SKM-1 treated with dmso at 0.1 percent for 144 hours (cell line): ENCODE results near the gene PLXNA4.
A peak's percentile ranks its signal among the peaks of the same experiment; 100 is the strongest.

Source experiments
- DNase-seq: peaks from one replicate; lab custom pipeline; 2025; ENCODE audit not compliant: unreplicated experiment; lab: John Stamatoyannopoulos, UW

Gene PLXNA4

GRCh38 chr7:132590162-132590561, 13.9 kb upstream of the PLXNA4 start:
- no peak for DNase-seq

- no peak for DNase-seq
These were observed 12.3 kb upstream of the PLXNA4 start for GRCh38 chr7:132588596-132588995.

- DNase-seq = no peak
These were observed 8.7 kb upstream of the PLXNA4 start for GRCh38 chr7:132584796-132585494.

- DNase-seq = no peak
These were observed 5.2 kb upstream of the PLXNA4 start for GRCh38 chr7:132581431-132581830.

- DNase-seq = peak; percentile 27
These were observed 4.5 kb upstream of the PLXNA4 start for GRCh38 chr7:132580717-132581285.

GRCh38 chr7:132580277-132580676, 4.0 kb upstream of the PLXNA4 start:
- DNase-seq = no peak

- no peak for DNase-seq
These were observed 3.1 kb upstream of the PLXNA4 start for GRCh38 chr7:132579260-132579899.

GRCh38 chr7:132578826-132579225, 2.6 kb upstream of the PLXNA4 start:
- DNase-seq = no peak

GRCh38 chr7:132578050-132578370, 1.7 kb upstream of the PLXNA4 start:
- no peak for DNase-seq

- DNase-seq = no peak
These were observed 1.2 kb upstream of the PLXNA4 start for GRCh38 chr7:132577206-132578049.

- DNase-seq = no peak
These were observed 433 bp upstream of the PLXNA4 start for GRCh38 chr7:132576721-132577085.

GRCh38 chr7:132575419-132575981, 770 bp downstream of the PLXNA4 start:
- no peak for DNase-seq

GRCh38 chr7:132574223-132574622, 2.0 kb downstream of the PLXNA4 start:
- no peak for DNase-seq

- no peak for DNase-seq
These were observed 2.9 kb downstream of the PLXNA4 start for GRCh38 chr7:132573251-132573955.

- DNase-seq = no peak
These were observed 3.7 kb downstream of the PLXNA4 start for GRCh38 chr7:132572526-132572925.

- no peak for DNase-seq
These were observed 4.3 kb downstream of the PLXNA4 start for GRCh38 chr7:132571970-132572369.

GRCh38 chr7:132569884-132570614, 6.2 kb downstream of the PLXNA4 start:
- no peak for DNase-seq

- no peak for DNase-seq
These were observed 7.3 kb downstream of the PLXNA4 start for GRCh38 chr7:132568962-132569361.

GRCh38 chr7:132565885-132566284, 10.4 kb downstream of the PLXNA4 start:
- DNase-seq = no peak

GRCh38 chr7:132565441-132565840, 10.8 kb downstream of the PLXNA4 start:
- DNase-seq = no peak
